Melanocyte of skin (primary cell): ENCODE data around the gene HSP90AA1. TPM values are rescaled to one million over a fixed set of nuclear protein-coding genes. Genes with fewer than 3 reads are reported as not detected.

Experiments used
- small RNA-seq, 2 donors: library from RNA; depleted of rRNA; stranded (forward); fragments of <200 nt; gene quantifications; one replicate each; pipeline ENCODE3, GENCODE V24; 2012
- total RNA-seq, 2 donors: library from RNA; depleted of rRNA; stranded (reverse); fragments of >200 nt; gene quantifications; 2 replicates each; pipeline ENCODE4 v1.2.3, GENCODE V29; 2012

Gene HSP90AA1
- total RNA-seq = 100 to 1,000 TPM; 365 to 595 TPM

GRCh38 chr14:102086972-102087761 lies at the start of gene HSP90AA1:
Gene HSP90AA1 (minus strand): TSS chr14:102087044. CDS start chr14:102086378, 666 bp downstream.

Small RNA genes lying within 50 kb of the gene (small RNA-seq; reads per million reads assigned to genes)
- 0 reads per million in 2 donors for gene RN7SL472P

Other genes starting within 250 kb of the HSP90AA1 start
- 100 to 1,000 TPM; 388 to 438 TPM for gene DYNC1H1, start 122.5 kb downstream of the HSP90AA1 start, total RNA-seq
- gene WDR20, start 52.9 kb upstream of the HSP90AA1 start, total RNA-seq = 10 to 100 TPM; 13.8 to 15.7 TPM
- gene MOK, start 218.1 kb upstream of the HSP90AA1 start, total RNA-seq = 10 to 100 TPM; 39.3 to 89.5 TPM
- gene ZNF839, start 232.7 kb upstream of the HSP90AA1 start, total RNA-seq = 10 to 100 TPM; 10.7 to 13.4 TPM